Measurements from ENCODE around the gene GPR137C.

Gene GPR137C

GRCh38 chr14:52575858-52576257 is 23.2 kb downstream of the GPR137C start:
- TF ChIP-seq CTCF (conservative IDR thresholded peaks at IDR 0.05) (no peak), ZFX (IDR thresholded peaks at IDR 0.05) (no peak)
- H3K27ac ChIP-seq, result no peak overlapping the region

- H3K27ac ChIP-seq, result no peak overlapping the region
- TF ChIP-seq CTCF (conservative IDR thresholded peaks at IDR 0.05) (no peak), ZFX (IDR thresholded peaks at IDR 0.05) (no peak)
These were observed 30.9 kb downstream of the GPR137C start for GRCh38 chr14:52583544-52583943.

- TF ChIP-seq CTCF (conservative IDR thresholded peaks at IDR 0.05) (no peak), ZFX (IDR thresholded peaks at IDR 0.05) (no peak)
These were observed 37.0 kb downstream of the GPR137C start for GRCh38 chr14:52589646-52590045.

GRCh38 chr14:52590318-52590717 is 37.7 kb downstream of the GPR137C start:
- H3K27ac ChIP-seq, result no peak overlapping the region
- TF ChIP-seq ZFX (IDR thresholded peaks at IDR 0.05) (no peak), CTCF (conservative IDR thresholded peaks at IDR 0.05) (no peak)

More at GRCh38 chr14:52589646-52590045, 37.0 kb downstream of the GPR137C start:
- H3K27ac ChIP-seq, result no peak overlapping the region

- no peak overlapping the region for H3K27ac ChIP-seq
These were observed 43.7 kb downstream of the GPR137C start for GRCh38 chr14:52596320-52596719.

GRCh38 chr14:52596861-52597260 is 44.2 kb downstream of the GPR137C start:
- H3K27ac ChIP-seq, result no peak overlapping the region
- TF ChIP-seq ZFX (IDR thresholded peaks at IDR 0.05), result no peak
- no peak for TF ChIP-seq CTCF (conservative IDR thresholded peaks at IDR 0.05)

More at GRCh38 chr14:52596320-52596719, 43.7 kb downstream of the GPR137C start:
- no peak for TF ChIP-seq CTCF (conservative IDR thresholded peaks at IDR 0.05)
- no peak for TF ChIP-seq ZFX (IDR thresholded peaks at IDR 0.05)

- H3K27ac ChIP-seq, result no peak overlapping the region
These were observed 45.9 kb downstream of the GPR137C start for GRCh38 chr14:52598568-52598967.

More at GRCh38 chr14:52598568-52598967, 45.9 kb downstream of the GPR137C start:
- no peak for TF ChIP-seq CTCF (conservative IDR thresholded peaks at IDR 0.05)
- no peak for TF ChIP-seq ZFX (IDR thresholded peaks at IDR 0.05)

Data from C4-2B (cell line).